Gastrocnemius medialis (tissue), 4 donors: ENCODE measurements around the gene DDX47. TPM values are rescaled to one million over a fixed set of nuclear protein-coding genes. Genes with fewer than 3 reads are reported as not detected.

Source experiments
- ATAC-seq, 2 donors: fragments of 150-250 bp; one replicate each; pipeline ENCODE4 v1.9.1; 2016
- DNase-seq, 2 donors: peaks; one replicate each; pipeline ENCODE4 v3.0.0-alpha.2; 2019
- H3K27ac ChIP-seq, 4 donors: fragments of 200-600 bp; sonication (generic); 1 replicate in 1 of 4; 2 replicates in 3 of 4; pipeline ENCODE4 v1.5.1; 2016 to 2018; ENCODE audit warnings: mild to moderate bottlenecking in 2 of 4, moderate library complexity in 1 of 4
- H3K27me3 ChIP-seq, 3 donors: fragments of 200-600 bp; sonication (generic) in 2 of 3; 1 replicate in 1 of 3; 2 replicates in 2 of 3; pipeline versions ENCODE4 v1.5.1 to v1.6.0; 2016 to 2019; ENCODE audit warnings: mild to moderate bottlenecking in 1 of 3, moderate library complexity in 1 of 3
- H3K36me3 ChIP-seq, 2 donors: fragments of 200-600 bp; sonication (generic) in 1 of 2; one replicate each; pipeline ENCODE4 v1.5.1; 2017 to 2018
- H3K4me1 ChIP-seq, 2 donors: fragments of 200-600 bp; sonication (generic) in 1 of 2; one replicate each; pipeline ENCODE4 v1.5.1; 2016 to 2017; ENCODE audit warnings: mild to moderate bottlenecking in 2 of 2
- H3K4me3 ChIP-seq, 4 donors: fragments of 200-600 bp; sonication (generic) in 3 of 4; 1 replicate in 1 of 4; 2 replicates in 3 of 4; pipeline ENCODE4 v1.5.1; 2016 to 2019; ENCODE audit warnings: mild to moderate bottlenecking in 2 of 4
- H3K9me3 ChIP-seq, 3 donors: fragments of 200-600 bp; sonication (generic) in 2 of 3; 1 replicate in 1 of 3; 2 replicates in 2 of 3; pipeline ENCODE4 v1.5.1; 2016 to 2019
- POLR2A ChIP-seq, 2 donors: fragments of 450-650 bp; IDR thresholded peaks; one replicate each; pipeline ENCODE4 v1.6.1; 2017; ENCODE audit warnings: antibody characterized with exemption in 2 of 2, mild to moderate bottlenecking in 2 of 2, moderate library complexity in 2 of 2
- in situ Hi-C, 4 donors: fragments of 200-750 bp; cut with MboI; loops; one replicate each; pipeline versions ENCODE4 v1.15.0 to v1.8.0; 2017; ENCODE audit warnings: low sequenced_read_pairs in 4 of 4
- intact Hi-C: fragments of 100-400 bp; cut with DNase I; formaldehyde crosslinking; loops from one replicate; pipeline ENCODE4 v1.15.1; 2023; ENCODE audit warnings: low total_unique reads
- total RNA-seq, 4 donors: library from RNA; depleted of rRNA; stranded (reverse); fragments of >200 nt; gene quantifications; one replicate each; pipeline versions ENCODE4 v1.1.0 to v1.2.3, GENCODE V29; 2016
- TF ChIP-seq, protein P1 (sequence below), 5 experiments: fragments of 450-650 bp in 3 of 5; fragments of 200-600 bp in 2 of 5; sonication (generic) in 2 of 5; IDR thresholded peaks in 4 of 5; conservative IDR thresholded peaks in 1 of 5; 1 replicate in 4 of 5; 2 replicates in 1 of 5; pipeline ENCODE4 v1.5.1; 2016 to 2019; ENCODE audit warnings: antibody characterized with exemption in 5 of 5, mild to moderate bottlenecking in 3 of 5, moderate library complexity in 3 of 5

The DDX47 gene
- 10 to 100 TPM; 37.1 to 75.4 (median 58.3) TPM for total RNA-seq

DNA sequence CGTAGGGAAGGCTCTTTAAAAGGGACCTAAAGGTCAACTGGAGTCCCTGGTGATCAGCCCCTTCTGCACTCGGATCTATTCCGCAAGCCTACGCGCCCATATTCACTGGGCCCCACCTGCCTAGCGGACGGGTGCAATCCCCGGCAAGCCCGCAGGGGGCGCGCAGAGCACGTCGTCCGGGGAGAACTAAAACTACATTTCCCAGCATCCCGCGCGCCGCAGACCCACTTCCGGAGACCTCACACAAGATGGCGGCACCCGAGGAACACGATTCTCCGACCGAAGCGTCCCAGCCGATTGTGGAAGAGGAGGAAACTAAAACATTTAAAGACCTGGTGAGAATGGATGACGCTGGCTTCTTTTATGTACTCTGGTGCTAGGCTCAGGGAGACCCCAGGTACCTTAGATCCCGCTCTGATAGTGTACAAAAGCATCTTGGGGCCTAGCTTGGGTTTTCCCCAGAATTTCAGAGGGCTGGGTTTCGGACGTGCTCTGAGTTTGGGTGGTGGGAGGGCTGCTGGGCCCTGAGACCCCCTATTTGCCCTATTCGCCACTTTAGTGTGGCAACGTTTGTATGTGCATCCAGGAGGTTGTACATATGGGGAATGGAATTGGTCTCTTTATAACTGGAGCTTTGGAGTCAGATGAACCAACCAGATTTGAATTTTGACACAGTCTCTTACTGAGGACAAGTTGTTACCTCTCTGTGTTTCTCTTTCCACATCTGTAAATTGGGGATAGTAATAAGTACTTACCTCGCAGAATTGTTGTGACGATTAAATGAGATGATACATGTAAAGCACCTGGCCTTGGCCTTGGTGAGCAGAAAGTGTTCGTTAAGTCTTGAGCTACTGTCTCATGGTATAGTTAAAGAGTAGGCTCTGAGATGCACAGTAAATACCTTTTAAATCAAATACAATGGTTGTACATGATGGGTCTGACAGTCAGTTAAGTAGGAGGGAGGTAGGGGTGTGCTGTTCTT, at the start of gene DDX47:
Gene DDX47 (plus strand): TSS at position 227 of the 982 bp plus-strand sequence. CDS start 22 bp downstream, at position 249.
- Histone ChIP-seq H3K27ac (peak within 1 kb of the TSS; percentile 78 to 88 (median 82)), H3K4me1 (peaks cover 24 to 38% of the 10 kb centered on the region in 2 donors), H3K36me3 (no peaks in the 10 kb centered on the region), H3K27me3 (no peaks in the 10 kb centered on the region), H3K4me3 (peak within 1 kb of the TSS; percentile 82 to 99 (median 93)), H3K9me3 (no peaks in the 10 kb centered on the region)
- intact Hi-C loops (loop anchor here (1.0 to 5.0 kb wide), 2 partner anchors 26 to 189 kb away; partner anchors contain the start of gene HEBP1), in situ Hi-C loops (loop anchor here in 2 of 4 donors (10.0 to 25.0 kb wide), 2 partner anchors 171 to 174 kb away; no protein-coding TSS in a partner anchor)
- peak; percentile 91 to 93 for DNase-seq
- peak in 1 of 2 donors; percentile 15 for TF ChIP-seq POLR2A (IDR thresholded peaks at IDR 0.05)
- TF ChIP-seq, protein P1, sequence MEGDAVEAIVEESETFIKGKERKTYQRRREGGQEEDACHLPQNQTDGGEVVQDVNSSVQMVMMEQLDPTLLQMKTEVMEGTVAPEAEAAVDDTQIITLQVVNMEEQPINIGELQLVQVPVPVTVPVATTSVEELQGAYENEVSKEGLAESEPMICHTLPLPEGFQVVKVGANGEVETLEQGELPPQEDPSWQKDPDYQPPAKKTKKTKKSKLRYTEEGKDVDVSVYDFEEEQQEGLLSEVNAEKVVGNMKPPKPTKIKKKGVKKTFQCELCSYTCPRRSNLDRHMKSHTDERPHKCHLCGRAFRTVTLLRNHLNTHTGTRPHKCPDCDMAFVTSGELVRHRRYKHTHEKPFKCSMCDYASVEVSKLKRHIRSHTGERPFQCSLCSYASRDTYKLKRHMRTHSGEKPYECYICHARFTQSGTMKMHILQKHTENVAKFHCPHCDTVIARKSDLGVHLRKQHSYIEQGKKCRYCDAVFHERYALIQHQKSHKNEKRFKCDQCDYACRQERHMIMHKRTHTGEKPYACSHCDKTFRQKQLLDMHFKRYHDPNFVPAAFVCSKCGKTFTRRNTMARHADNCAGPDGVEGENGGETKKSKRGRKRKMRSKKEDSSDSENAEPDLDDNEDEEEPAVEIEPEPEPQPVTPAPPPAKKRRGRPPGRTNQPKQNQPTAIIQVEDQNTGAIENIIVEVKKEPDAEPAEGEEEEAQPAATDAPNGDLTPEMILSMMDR (IDR thresholded peaks at IDR 0.05 in 4 of 5, conservative IDR thresholded peaks at IDR 0.05 in 1 of 5) = peak; percentile 95 to 99 (median 97)
- ATAC-seq = peak; percentile 92 to 96

DNA sequence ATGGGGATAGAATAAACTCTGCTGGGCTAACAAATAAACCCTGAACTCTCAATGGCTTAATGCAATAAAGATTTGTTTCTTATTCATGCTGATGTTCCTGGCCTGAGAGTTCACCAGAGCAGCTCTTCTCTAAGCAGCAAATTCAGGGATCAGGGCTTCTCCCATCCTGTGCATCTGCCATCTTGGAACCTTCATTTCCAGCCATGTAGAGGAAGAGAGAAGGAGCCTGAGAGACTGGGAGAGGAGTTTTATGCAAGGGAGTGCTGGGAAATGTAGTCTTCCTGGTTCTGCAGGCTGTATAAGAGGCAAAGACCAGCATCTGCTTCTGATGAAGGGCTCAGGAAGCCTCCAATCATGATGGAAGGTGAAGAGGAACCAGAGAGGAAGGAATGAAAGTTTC, 48.3 kb upstream of the DDX47 start:
- no peaks in the 10 kb centered on the region for H3K27me3 ChIP-seq
- no peak overlapping the region for H3K27ac ChIP-seq
- DNase-seq (no peak), ATAC-seq (no peak)
- TF ChIP-seq, protein P1 (IDR thresholded peaks at IDR 0.05 in 4 of 5, conservative IDR thresholded peaks at IDR 0.05 in 1 of 5) = no peak
- no peak for TF ChIP-seq POLR2A (IDR thresholded peaks at IDR 0.05)
- intact Hi-C loops (no loop called here), in situ Hi-C loops (no loop called here)
- H3K36me3 ChIP-seq = no peaks in the 10 kb centered on the region
- no peak overlapping the region for H3K4me3 ChIP-seq
- H3K4me1 ChIP-seq = no peaks in the 10 kb centered on the region
- H3K9me3 ChIP-seq = no peaks in the 10 kb centered on the region

GRCh38 chr12:12770262-12770661, 42.9 kb upstream of the DDX47 start:
- no peak for ATAC-seq
- in situ Hi-C loops = no loop called here
- Histone ChIP-seq H3K4me3 (no peak overlapping the region), H3K4me1 (no peaks in the 10 kb centered on the region), H3K36me3 (no peaks in the 10 kb centered on the region), H3K27ac (no peak overlapping the region), H3K27me3 (no peaks in the 10 kb centered on the region), H3K9me3 (no peaks in the 10 kb centered on the region)
- DNase-seq = no peak
- no peak for TF ChIP-seq POLR2A (IDR thresholded peaks at IDR 0.05)
- TF ChIP-seq, protein P1 (IDR thresholded peaks at IDR 0.05 in 4 of 5, conservative IDR thresholded peaks at IDR 0.05 in 1 of 5) = no peak
- intact Hi-C loops = no loop called here

DNA sequence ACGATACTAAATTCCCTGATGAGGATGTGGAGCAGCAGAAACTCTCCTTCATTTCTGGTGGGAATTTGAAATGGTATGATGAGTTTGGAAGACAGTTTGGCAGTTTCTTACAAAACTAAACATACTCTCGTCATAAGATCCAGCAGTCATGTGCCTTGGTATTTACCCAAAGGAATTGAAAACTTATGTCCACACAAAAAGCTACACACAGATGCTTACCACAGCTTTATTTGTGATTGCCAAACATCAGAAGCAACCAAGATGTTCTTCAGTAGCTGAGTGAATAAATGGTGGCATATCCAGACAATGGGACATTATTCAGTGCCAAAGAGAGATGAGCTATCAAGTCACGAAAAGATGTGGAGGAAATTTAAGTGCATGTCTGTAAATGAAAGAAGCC, 38.4 kb upstream of the DDX47 start:
- Histone ChIP-seq H3K4me3 (no peak overlapping the region), H3K27ac (no peak overlapping the region), H3K36me3 (no peaks in the 10 kb centered on the region), H3K27me3 (no peaks in the 10 kb centered on the region), H3K4me1 (peaks cover 0 to 7% of the 10 kb centered on the region in 2 donors), H3K9me3 (no peaks in the 10 kb centered on the region)
- in situ Hi-C loops = loop anchor here in 1 of 4 donors (25.0 kb wide), 1 partner anchor 213 kb away; no protein-coding TSS in a partner anchor
- TF ChIP-seq, protein P1 (IDR thresholded peaks at IDR 0.05 in 4 of 5, conservative IDR thresholded peaks at IDR 0.05 in 1 of 5) = no peak
- no peak for TF ChIP-seq POLR2A (IDR thresholded peaks at IDR 0.05)
- intact Hi-C loops = no loop called here
- DNase-seq = no peak
- ATAC-seq = no peak
